NCI-H2196 treated with DMSO at 0.1 percent for 48 hours (cell line): ENCODE results near the gene POU6F2.

Source experiments
- DNase-seq: peaks from one replicate; lab custom pipeline; 2025; ENCODE audit not compliant: unreplicated experiment; lab: John Stamatoyannopoulos, UW

The POU6F2 gene

GRCh38 chr7:39430441-39430840 lies 452.7 kb downstream of the POU6F2 start:
- no peak for DNase-seq

- no peak for DNase-seq
These were observed 453.4 kb downstream of the POU6F2 start for GRCh38 chr7:39430909-39431641.

DNA sequence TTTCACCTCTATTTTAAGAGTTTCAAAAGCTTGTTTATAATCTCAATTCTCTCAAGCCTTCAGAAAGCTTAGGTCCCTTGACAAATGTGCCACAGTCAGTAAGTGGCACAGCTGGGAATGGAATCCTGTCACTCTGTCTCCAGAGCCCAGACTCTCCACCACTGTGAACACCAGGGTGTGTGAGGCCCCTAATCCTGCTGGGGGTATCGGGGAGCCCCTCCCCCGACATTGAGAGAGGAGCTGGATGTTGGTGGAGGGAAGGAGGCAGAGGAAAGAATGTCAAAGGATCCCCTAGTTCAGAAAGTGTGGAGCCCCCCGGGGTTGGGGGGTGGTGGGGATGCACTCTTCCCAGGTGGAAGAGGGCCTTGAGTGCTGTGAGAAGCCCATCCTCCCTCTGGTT lies 454.7 kb downstream of the POU6F2 start:
- DNase-seq = no peak

DNA sequence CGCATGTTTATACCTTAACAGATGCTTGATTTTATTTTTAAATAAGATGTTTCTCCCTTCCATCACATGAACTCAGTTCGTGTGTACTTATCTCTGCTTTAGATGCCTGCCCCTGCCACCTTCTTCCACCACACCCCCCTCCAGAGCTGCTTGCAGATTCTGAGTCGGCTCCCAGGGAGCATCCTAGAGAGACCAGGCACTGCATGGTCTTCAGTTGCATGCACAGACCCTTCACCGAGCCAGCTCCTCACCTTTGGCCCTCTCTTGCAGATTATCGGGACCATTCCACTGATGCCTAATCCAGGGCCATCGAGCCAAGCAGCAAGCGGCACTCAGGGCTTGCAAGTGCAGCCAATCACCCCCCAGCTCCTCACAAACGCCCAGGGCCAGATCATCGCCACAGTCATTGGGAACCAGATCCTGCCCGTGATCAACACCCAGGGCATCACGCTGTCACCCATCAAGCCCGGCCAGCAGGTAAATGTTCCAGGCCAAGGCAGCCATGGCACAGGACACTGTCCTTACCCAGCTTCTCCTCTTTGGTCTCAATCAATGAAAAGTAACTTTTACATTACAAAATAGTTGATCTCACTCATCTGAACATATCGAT lies 455.2 kb downstream of the POU6F2 start:
- DNase-seq = no peak

- no peak for DNase-seq
These were observed 455.8 kb downstream of the POU6F2 start for GRCh38 chr7:39433550-39433949.

DNA sequence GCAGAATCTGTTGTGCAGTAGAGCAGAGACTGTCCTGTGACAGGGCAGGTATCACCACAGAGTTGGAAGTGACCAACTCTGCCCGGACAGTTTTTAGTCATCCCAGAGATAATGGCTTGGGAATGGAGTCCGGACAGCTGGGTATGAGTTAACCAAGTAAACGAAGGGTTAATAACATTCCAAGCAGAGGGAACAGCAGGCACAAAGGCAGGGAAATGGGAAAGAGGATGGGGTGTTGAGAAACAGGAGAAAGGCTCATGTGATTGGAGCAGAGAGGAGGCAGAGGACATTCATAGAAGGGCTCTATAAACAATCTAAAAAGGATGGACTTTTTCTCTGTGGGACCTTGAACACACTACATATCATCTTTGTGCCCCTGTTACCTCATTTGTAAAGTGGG lies 456.3 kb downstream of the POU6F2 start:
- no peak for DNase-seq

GRCh38 chr7:39446546-39446945 lies 468.8 kb downstream of the POU6F2 start:
- no peak for DNase-seq

DNA sequence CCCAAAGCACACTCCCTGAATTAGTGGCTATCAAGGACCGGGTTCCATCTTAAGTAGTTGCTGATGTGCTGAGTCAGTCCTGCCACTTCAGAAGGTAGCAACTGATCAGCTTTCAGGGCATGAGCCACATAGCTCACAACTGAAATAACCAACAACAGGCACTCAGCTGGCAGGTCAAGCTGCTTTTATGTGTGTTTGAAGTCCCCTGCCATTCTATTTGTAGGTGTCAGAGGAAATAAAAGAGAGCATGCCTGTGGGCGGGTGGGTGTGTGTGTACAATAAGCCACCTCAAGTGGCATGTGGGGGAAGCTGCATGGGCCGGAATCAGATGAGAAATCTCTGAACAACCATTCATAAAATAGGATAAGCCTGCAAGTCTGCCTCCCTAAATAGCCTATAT lies 474.2 kb downstream of the POU6F2 start:
- no peak for DNase-seq

DNA sequence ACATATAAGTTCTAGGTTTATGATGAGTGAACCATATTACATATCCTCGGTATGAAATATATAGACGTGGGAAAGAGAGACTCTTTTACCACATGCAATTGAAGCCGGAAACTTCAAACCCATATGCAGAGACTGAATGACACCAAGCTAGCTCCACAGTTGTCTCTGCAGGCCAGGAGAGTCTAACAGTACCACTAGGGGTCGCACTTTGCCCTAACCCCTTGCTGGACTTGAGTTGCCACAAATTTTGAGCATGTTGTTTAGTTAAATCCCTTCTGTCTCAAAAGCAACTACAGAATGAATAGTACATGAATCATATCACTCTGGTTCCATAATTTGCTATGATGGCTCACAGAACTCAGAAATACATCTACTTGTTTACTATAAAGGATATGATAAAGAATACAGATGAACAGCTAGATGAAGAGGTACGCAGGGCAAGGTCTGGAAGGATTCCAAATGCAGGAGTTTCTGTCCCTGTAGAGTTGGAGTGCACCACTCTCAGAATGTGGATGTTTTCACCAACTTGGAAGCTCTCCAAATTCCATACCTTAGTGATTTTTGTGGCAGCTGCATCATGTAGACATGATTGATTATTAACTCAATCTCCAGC lies 476.1 kb downstream of the POU6F2 start:
- DNase-seq = no peak

GRCh38 chr7:39458061-39458745 lies 480.5 kb downstream of the POU6F2 start:
- DNase-seq = no peak

DNA sequence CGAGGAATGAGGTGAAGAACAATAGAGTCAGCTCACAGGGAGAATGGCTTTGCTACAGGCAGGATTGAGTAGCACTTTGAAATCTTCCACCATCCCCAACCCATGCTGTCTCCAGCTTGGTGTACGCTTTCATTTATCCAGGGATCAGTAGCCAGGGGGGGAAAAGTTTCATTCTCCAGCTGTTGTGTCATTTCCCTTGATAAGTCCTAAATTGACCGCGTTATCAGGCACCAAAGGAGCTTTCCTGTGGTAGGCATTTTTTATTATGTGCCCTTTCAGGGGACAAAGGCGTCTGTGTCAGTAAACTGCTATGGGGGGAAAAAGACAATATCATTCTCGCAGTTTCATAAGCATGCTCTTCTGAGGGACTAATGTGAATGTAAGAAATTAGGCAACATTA lies 481.9 kb downstream of the POU6F2 start:
- DNase-seq = no peak

GRCh38 chr7:39460486-39460885 lies 482.8 kb downstream of the POU6F2 start:
- no peak for DNase-seq

DNA sequence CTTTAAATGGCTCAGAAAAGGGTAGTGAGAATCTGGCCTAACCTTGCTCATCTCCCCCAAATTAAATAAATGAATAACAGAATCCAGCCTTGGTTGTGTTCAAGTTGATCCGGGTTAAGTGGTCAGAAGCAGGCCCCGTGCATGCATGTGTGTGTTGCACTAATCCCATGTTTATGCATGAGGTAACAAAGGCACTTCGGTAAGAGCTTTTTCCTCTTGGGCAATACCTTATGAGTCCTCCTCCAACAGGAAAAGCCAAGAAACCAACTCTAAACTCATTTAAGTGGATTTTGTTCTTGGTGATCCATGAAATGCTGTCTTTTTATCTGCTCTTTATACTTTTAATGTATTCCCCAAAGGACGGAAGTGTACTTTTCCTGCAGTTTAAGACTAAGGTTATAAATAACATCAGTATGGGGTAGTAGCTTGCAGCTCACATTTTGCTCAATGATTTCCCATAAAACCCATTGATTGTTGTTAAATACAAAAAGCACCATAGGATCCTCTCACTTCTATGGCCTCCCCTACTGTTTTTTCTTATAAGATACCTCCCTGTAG lies 483.6 kb downstream of the POU6F2 start:
- no peak for DNase-seq

GRCh38 chr7:39463252-39463651 lies 485.5 kb downstream of the POU6F2 start:
- DNase-seq = no peak

GRCh38 chr7:39464350-39465054 lies 486.8 kb downstream of the POU6F2 start:
- no peak for DNase-seq

DNA sequence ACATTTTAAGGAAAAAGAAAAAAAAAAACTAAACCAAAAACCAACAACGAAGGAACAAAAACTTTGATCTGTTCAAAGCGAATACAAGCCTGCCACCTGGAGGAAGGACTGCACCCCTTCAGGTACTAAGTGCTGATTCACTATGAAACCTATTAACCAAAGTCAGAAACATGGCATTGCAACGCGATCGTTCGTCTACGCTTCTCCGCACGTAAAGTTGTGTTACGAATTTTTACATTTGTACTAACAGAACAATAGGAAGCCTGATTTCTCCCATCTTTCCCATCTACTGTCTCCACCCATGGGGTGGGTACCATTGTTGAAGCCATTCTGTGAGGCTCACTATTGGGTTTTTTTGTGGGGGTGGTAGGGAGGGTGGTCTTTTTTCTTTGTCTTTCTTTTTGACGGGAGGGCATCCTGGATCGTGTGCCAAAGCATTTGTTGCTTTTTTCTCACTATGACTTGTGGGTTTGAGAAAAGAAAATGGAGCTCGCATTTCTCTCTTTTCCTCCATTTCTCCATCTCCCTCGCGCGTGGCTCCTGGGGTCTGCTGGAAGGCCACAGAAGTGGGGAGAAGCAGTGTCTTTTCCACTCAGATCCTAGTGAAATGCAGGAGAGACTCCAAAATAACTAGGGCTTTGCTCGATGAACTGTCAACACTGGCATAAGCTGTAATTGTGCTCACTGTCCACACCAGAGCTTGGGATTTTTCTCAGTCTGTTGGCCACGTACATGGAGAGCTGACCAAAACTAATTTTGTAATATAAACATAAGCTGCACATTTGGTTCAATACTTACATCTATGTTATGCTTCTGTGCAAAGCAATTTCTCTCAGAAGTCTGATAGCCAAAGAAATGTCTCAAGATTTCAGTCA lies 487.6 kb downstream of the POU6F2 start:
- DNase-seq = no peak

DNA sequence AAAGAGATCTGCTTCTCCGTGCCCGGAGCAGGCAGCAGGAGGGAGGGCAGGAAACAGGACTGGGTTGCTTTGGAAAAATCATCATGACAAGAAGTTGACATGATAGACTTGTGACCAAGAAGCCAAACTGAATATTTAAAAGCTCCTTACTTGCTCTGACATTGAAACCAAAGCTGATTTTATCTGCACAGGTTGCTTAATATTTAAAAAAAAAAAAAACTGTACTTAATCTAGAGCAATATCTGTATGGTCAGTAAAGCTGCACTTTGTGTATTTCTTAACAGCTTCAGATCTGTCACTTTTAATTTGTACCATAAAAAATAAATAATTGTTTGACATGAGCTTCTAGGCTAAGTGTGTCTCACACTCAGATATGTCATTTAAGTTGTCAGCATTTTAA lies 490.6 kb downstream of the POU6F2 start:
- DNase-seq = no peak

GRCh38 chr7:39468808-39469374 lies 491.2 kb downstream of the POU6F2 start:
- DNase-seq = no peak

GRCh38 chr7:39480901-39481300 lies 503.2 kb downstream of the POU6F2 start:
- no peak for DNase-seq
